Measurements from ENCODE around the gene PAX5.

DNA sequence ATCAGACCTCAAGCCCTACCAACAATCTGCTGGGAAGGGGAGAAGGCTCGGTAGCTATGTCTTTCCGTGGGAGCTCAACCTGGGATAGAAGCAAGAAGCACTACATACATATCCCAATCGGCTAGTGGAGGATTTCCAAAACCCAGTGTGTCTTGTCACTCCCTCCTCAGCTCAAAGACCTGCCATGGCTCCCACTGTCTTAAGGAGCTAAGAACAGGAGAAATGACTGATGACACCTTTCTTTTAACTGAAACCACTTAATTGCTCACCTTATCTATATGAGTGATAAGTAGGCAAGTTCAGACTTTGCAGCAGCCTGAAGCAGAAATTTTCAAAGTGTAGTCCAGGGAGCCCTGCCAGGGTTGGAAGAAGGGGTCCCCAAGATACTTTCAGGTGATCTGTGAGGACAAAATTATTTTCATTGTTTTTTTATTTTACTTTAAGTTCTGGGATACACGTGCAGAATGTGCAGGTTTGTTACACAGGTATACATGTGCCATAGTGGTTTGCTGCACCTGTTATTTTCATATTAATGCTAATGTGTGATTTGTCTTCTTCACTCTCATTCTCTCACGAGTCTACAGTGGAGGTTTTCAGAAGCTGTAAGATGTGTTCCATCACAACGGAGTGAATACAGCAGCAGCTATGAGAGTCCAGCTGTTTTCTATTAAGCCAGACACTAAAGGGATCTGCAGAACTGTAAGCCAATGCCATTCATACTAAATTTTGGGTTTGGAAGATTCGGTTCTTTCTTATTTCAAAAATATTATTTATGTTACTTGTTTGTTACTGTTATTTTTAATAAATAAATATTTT, 41.4 kb downstream of the PAX5 start:
- no peak for TF ChIP-seq JUN (IDR thresholded peaks at IDR 0.05)
- no peak for TF ChIP-seq TP53 (CRISPR knock-in tag; IDR thresholded peaks at IDR 0.05)
- TF ChIP-seq, protein P1, sequence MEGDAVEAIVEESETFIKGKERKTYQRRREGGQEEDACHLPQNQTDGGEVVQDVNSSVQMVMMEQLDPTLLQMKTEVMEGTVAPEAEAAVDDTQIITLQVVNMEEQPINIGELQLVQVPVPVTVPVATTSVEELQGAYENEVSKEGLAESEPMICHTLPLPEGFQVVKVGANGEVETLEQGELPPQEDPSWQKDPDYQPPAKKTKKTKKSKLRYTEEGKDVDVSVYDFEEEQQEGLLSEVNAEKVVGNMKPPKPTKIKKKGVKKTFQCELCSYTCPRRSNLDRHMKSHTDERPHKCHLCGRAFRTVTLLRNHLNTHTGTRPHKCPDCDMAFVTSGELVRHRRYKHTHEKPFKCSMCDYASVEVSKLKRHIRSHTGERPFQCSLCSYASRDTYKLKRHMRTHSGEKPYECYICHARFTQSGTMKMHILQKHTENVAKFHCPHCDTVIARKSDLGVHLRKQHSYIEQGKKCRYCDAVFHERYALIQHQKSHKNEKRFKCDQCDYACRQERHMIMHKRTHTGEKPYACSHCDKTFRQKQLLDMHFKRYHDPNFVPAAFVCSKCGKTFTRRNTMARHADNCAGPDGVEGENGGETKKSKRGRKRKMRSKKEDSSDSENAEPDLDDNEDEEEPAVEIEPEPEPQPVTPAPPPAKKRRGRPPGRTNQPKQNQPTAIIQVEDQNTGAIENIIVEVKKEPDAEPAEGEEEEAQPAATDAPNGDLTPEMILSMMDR (IDR thresholded peaks at IDR 0.05): no peak
- TF ChIP-seq POLR2A (IDR thresholded peaks at IDR 0.05; ENCODE audit: low read length): no peak
- TF ChIP-seq, protein P2, sequence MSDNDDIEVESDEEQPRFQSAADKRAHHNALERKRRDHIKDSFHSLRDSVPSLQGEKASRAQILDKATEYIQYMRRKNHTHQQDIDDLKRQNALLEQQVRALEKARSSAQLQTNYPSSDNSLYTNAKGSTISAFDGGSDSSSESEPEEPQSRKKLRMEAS (IDR thresholded peaks at IDR 0.05): no peak
- TF ChIP-seq SMC3 (IDR thresholded peaks at IDR 0.05): no peak
- TF ChIP-seq, protein P3, sequence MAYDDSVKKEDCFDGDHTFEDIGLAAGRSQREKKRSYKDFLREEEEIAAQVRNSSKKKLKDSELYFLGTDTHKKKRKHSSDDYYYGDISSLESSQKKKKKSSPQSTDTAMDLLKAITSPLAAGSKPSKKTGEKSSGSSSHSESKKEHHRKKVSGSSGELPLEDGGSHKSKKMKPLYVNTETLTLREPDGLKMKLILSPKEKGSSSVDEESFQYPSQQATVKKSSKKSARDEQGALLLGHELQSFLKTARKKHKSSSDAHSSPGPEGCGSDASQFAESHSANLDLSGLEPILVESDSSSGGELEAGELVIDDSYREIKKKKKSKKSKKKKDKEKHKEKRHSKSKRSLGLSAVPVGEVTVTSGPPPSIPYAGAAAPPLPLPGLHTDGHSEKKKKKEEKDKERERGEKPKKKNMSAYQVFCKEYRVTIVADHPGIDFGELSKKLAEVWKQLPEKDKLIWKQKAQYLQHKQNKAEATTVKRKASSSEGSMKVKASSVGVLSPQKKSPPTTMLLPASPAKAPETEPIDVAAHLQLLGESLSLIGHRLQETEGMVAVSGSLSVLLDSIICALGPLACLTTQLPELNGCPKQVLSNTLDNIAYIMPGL (CRISPR knock-in tag; IDR thresholded peaks at IDR 0.05; ENCODE audit: borderline replicate concordance): no peak
- no peak for TF ChIP-seq RAD21 (conservative IDR thresholded peaks at IDR 0.05 in 1 of 2, IDR thresholded peaks at IDR 0.05 in 1 of 2)
- TF ChIP-seq ZFP36 (IDR thresholded peaks at IDR 0.05; ENCODE audit: borderline replicate concordance, partially characterized antibody): no peak
- no peak for TF ChIP-seq HDAC2 (IDR thresholded peaks at IDR 0.05)
- no peak for TF ChIP-seq EHMT2 (IDR thresholded peaks at IDR 0.05; ENCODE audit: low read depth)

Data from A549 (cell line).